Peyer's patch (tissue), 4 donors: ENCODE results near the gene NAT14.

Source experiments
- POLR2A ChIP-seq, 2 donors: fragments of 450-650 bp; IDR thresholded peaks; one replicate each; pipeline ENCODE4 v1.5.1; 2017; ENCODE audit warnings: antibody characterized with exemption in 2 of 2, mild to moderate bottlenecking in 2 of 2, moderate library complexity in 2 of 2
- TF ChIP-seq, protein P1 (sequence below), 6 experiments: fragments of 450-650 bp in 4 of 6; fragments of 200-600 bp in 2 of 6; sonication (generic) in 1 of 6; IDR thresholded peaks; one replicate each; pipeline ENCODE4 v1.5.1; 2017 to 2019; ENCODE audit warnings: antibody characterized with exemption in 6 of 6, mild to moderate bottlenecking in 3 of 6, moderate library complexity in 1 of 6

DNA sequence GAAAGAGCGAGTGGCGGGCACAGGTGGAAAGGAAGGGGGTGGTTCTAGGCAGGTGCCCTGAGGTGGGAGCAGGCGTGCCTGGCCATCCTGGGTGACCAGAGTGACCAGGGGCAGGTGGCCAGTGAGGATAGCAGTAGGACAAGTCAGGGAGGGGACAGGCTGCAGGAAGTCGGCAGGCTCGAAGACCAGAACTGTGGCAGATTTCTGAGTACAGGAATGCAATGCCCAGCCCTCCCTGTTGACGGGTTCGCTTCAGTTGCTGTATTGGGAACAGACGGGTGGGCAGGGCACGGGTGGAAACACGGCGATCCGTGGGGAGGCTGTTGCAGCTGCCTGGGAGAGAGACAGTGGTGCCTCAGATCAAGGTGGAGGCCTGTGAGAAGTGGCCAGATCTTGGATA, 6.6 kb upstream of the NAT14 start:
- TF ChIP-seq, protein P1, sequence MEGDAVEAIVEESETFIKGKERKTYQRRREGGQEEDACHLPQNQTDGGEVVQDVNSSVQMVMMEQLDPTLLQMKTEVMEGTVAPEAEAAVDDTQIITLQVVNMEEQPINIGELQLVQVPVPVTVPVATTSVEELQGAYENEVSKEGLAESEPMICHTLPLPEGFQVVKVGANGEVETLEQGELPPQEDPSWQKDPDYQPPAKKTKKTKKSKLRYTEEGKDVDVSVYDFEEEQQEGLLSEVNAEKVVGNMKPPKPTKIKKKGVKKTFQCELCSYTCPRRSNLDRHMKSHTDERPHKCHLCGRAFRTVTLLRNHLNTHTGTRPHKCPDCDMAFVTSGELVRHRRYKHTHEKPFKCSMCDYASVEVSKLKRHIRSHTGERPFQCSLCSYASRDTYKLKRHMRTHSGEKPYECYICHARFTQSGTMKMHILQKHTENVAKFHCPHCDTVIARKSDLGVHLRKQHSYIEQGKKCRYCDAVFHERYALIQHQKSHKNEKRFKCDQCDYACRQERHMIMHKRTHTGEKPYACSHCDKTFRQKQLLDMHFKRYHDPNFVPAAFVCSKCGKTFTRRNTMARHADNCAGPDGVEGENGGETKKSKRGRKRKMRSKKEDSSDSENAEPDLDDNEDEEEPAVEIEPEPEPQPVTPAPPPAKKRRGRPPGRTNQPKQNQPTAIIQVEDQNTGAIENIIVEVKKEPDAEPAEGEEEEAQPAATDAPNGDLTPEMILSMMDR (IDR thresholded peaks at IDR 0.05), result no peak
- TF ChIP-seq POLR2A (IDR thresholded peaks at IDR 0.05), result no peak
